ENCODE data around the gene FTL. TPM values are rescaled to one million over a fixed set of nuclear protein-coding genes. Genes with fewer than 3 reads are reported as not detected.

Gene FTL
- total RNA-seq, 1 donor from 2014 or later, result 4,020 TPM

DNA sequence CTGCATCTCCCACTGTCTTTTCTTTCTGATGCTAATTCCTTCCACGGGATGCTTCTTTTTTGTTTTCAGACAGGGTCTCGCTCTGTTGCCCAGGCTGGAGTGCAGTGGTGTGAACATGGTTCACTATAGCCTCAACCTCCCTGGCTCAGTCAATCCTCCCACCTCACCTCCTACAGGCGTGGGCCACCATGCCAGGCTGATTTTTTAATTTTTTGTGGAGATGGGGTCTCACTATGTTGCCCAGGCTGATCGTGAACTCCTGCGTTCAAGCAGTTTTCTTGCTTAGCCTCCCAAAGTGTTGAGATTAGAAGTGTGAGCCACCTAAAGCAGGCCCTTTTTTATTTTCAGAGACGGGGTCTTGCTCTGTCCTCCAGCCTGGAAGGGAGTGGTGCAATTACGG lies 23.2 kb downstream of the FTL start:
- Mint-ChIP-seq H3K36me3 (ENCODE audit: low read depth, unreplicated experiment) (peaks cover 15% of the 10 kb centered on the region), H3K27me3 (ENCODE audit: low read depth, unreplicated experiment) (no peaks in the 10 kb centered on the region), H3K4me3 (ENCODE audit: unreplicated experiment) (no peak overlapping the region), H3K9me3 (ENCODE audit: unreplicated experiment) (peaks cover 2% of the 10 kb centered on the region), H3K27ac (ENCODE audit: unreplicated experiment) (no peak overlapping the region), H3K4me1 (ENCODE audit: low read depth, unreplicated experiment) (peaks cover 14% of the 10 kb centered on the region)
- Histone ChIP-seq H2AFZ (ENCODE audit: low read depth, low read length) (no peak overlapping the region), H3K27ac (ENCODE audit: low read depth, low read length) (no peak overlapping the region), H4K20me1 (ENCODE audit: insufficient read depth, low read length) (peaks cover 27% of the 10 kb centered on the region), H3K4me3 (ENCODE audit: insufficient read depth, low read depth, low read length) (no peak overlapping the region), H3K79me2 (ENCODE audit: insufficient read depth, low read length) (peaks cover 31% of the 10 kb centered on the region), H3K9me3 (ENCODE audit: insufficient read depth, low read depth, low read length) (no peaks in the 10 kb centered on the region), H3K4me1 (ENCODE audit: insufficient read depth, low read length) (peaks cover 13% of the 10 kb centered on the region), H3K9ac (ENCODE audit: low read length) (no peak overlapping the region), H3K27me3 (ENCODE audit: insufficient read depth, low read length) (no peaks in the 10 kb centered on the region), H3K36me3 (ENCODE audit: insufficient read depth, low read length) (peaks cover 9% of the 10 kb centered on the region), H3K4me2 (ENCODE audit: low read length) (no peak overlapping the region)
- FAIRE-seq (no peak), DNase-seq (ENCODE audit: low read depth) (no peak)
- no peak for TF ChIP-seq EZH2 (IDR thresholded peaks at IDR 0.05; ENCODE audit: insufficient read depth, low read length)
- TF ChIP-seq CTCF (IDR thresholded peaks at IDR 0.05; ENCODE audit: insufficient read depth, low read depth, low read length), result no peak

DNA sequence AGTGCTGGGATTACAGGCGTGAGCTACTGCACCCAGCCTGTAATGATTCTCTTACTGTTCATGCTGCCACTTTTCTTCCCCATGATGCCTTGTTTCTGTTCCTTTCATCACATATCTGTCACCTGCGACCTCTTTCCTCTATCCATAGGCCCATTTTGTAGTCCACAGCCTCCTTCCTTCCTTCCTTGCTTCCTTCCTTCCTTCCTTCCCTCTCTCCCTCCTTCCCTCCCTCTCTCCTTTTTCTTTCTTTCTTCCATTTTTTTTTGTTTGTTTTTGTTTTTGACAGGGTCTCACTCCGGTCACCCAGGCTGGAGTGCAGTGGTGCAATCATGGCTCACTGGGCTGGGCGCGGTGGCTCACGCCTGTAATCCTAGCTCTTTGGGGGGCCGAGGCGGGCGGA lies 23.8 kb downstream of the FTL start:
- Mint-ChIP-seq H3K4me1 (ENCODE audit: low read depth, unreplicated experiment) (peaks cover 14% of the 10 kb centered on the region), H3K9me3 (ENCODE audit: unreplicated experiment) (peaks cover 2% of the 10 kb centered on the region), H3K4me3 (ENCODE audit: unreplicated experiment) (no peak overlapping the region), H3K36me3 (ENCODE audit: low read depth, unreplicated experiment) (peaks cover 15% of the 10 kb centered on the region), H3K27ac (ENCODE audit: unreplicated experiment) (no peak overlapping the region), H3K27me3 (ENCODE audit: low read depth, unreplicated experiment) (no peaks in the 10 kb centered on the region)
- H3K27ac ChIP-seq (ENCODE audit: low read depth, low read length), result no peak overlapping the region
- H3K79me2 ChIP-seq (ENCODE audit: insufficient read depth, low read length), result peaks cover 33% of the 10 kb centered on the region
- TF ChIP-seq EZH2 (IDR thresholded peaks at IDR 0.05; ENCODE audit: insufficient read depth, low read length), result no peak
- no peak for TF ChIP-seq CTCF (IDR thresholded peaks at IDR 0.05; ENCODE audit: insufficient read depth, low read depth, low read length)
- DNase-seq (ENCODE audit: low read depth), result no peak
- H3K27me3 ChIP-seq (ENCODE audit: insufficient read depth, low read length), result no peaks in the 10 kb centered on the region
- peaks cover 9% of the 10 kb centered on the region for H3K36me3 ChIP-seq (ENCODE audit: insufficient read depth, low read length)
- no peak overlapping the region for H3K4me3 ChIP-seq (ENCODE audit: insufficient read depth, low read depth, low read length)
- no peak overlapping the region for H2AFZ ChIP-seq (ENCODE audit: low read depth, low read length)
- H3K9me3 ChIP-seq (ENCODE audit: insufficient read depth, low read depth, low read length), result no peaks in the 10 kb centered on the region
- H4K20me1 ChIP-seq (ENCODE audit: insufficient read depth, low read length), result peaks cover 27% of the 10 kb centered on the region
- FAIRE-seq, result no peak
- no peak overlapping the region for H3K4me2 ChIP-seq (ENCODE audit: low read length)
- H3K9ac ChIP-seq (ENCODE audit: low read length), result no peak overlapping the region
- peaks cover 13% of the 10 kb centered on the region for H3K4me1 ChIP-seq (ENCODE audit: insufficient read depth, low read length)

DNA sequence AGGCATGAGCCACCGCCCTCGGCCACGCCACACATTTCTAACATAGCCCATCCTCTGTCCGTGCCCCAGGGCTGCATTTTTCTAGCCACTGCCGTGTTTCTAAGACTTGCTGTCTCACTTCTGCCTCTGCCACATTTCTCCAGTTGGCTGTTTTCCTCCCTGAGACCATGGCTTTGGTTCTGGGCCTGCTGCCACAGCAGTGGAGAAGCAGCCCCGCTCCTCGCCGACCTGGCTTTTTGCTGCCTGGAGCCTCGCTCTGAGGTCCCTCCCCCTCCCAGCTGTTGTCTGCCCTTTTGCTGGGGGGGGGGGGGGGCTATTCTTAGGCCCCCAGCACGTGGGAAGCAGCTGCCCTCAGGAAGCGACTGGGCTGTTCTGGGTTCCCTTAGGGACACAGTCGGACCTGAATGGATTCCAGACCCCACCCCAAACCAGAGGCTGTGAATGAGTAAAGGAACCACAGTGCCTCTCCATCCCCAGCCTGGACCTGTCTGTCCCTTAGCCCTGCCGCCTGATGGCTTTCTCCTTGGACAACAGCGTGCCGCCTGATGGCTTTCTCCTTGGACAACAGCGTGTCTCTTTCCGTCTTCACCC lies 24.7 kb downstream of the FTL start:
- Mint-ChIP-seq H3K4me3 (ENCODE audit: unreplicated experiment) (peak overlapping the region; percentile 79), H3K27ac (ENCODE audit: unreplicated experiment) (no peak overlapping the region), H3K4me1 (ENCODE audit: low read depth, unreplicated experiment) (peaks cover 18% of the 10 kb centered on the region), H3K36me3 (ENCODE audit: low read depth, unreplicated experiment) (peaks cover 15% of the 10 kb centered on the region), H3K27me3 (ENCODE audit: low read depth, unreplicated experiment) (no peaks in the 10 kb centered on the region), H3K9me3 (ENCODE audit: unreplicated experiment) (peaks cover 2% of the 10 kb centered on the region)
- H3K4me1 ChIP-seq (ENCODE audit: insufficient read depth, low read length), result peaks cover 20% of the 10 kb centered on the region
- FAIRE-seq (no peak), DNase-seq (ENCODE audit: low read depth) (no peak)
- no peak overlapping the region for H2AFZ ChIP-seq (ENCODE audit: low read depth, low read length)
- no peaks in the 10 kb centered on the region for H3K27me3 ChIP-seq (ENCODE audit: insufficient read depth, low read length)
- peaks cover 9% of the 10 kb centered on the region for H3K36me3 ChIP-seq (ENCODE audit: insufficient read depth, low read length)
- peaks cover 27% of the 10 kb centered on the region for H4K20me1 ChIP-seq (ENCODE audit: insufficient read depth, low read length)
- H3K79me2 ChIP-seq (ENCODE audit: insufficient read depth, low read length), result peaks cover 43% of the 10 kb centered on the region
- no peaks in the 10 kb centered on the region for H3K9me3 ChIP-seq (ENCODE audit: insufficient read depth, low read depth, low read length)
- TF ChIP-seq EZH2 (IDR thresholded peaks at IDR 0.05; ENCODE audit: insufficient read depth, low read length), result no peak
- TF ChIP-seq CTCF (IDR thresholded peaks at IDR 0.05; ENCODE audit: insufficient read depth, low read depth, low read length), result no peak
- no peak overlapping the region for H3K4me3 ChIP-seq (ENCODE audit: insufficient read depth, low read depth, low read length)
- H3K4me2 ChIP-seq (ENCODE audit: low read length), result peak overlapping the region; percentile 28
- no peak overlapping the region for H3K9ac ChIP-seq (ENCODE audit: low read length)
- H3K27ac ChIP-seq (ENCODE audit: low read depth, low read length), result no peak overlapping the region
